GM03348 (cell line): ENCODE results near the gene PLCD3.

ENCODE experiments used
- DNase-seq: peaks from one replicate; pipeline ENCODE4 v3.0.0; 2012; ENCODE audit warnings: low spot score

The PLCD3 gene

GRCh38 chr17:45070001-45070400 lies 62.3 kb downstream of the PLCD3 start:
- no peak for DNase-seq

- no peak for DNase-seq
These were observed 64.7 kb downstream of the PLCD3 start for GRCh38 chr17:45067637-45068036.

DNA sequence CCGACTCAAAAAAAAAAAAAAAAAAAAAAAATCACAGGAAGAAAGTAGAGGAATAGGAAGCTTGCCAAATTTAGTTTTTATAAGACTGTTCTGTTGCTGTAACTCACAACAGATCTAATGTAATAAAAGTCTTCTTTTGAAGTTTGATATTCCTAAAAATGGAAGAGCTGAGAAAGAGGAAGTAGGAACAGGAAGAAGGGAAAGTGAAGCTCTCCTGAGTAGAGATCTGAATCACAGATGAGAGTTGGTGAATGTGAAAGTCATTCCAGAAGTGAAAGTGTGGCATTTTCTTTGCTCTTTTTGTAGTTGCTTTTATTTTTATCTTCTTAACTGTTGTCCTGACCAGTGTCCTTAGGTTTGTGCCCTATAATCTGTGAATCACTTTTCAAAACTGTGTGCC lies 69.1 kb downstream of the PLCD3 start:
- no peak for DNase-seq

GRCh38 chr17:45061606-45062205 lies 70.6 kb downstream of the PLCD3 start:
- peak; percentile 97 for DNase-seq

DNA sequence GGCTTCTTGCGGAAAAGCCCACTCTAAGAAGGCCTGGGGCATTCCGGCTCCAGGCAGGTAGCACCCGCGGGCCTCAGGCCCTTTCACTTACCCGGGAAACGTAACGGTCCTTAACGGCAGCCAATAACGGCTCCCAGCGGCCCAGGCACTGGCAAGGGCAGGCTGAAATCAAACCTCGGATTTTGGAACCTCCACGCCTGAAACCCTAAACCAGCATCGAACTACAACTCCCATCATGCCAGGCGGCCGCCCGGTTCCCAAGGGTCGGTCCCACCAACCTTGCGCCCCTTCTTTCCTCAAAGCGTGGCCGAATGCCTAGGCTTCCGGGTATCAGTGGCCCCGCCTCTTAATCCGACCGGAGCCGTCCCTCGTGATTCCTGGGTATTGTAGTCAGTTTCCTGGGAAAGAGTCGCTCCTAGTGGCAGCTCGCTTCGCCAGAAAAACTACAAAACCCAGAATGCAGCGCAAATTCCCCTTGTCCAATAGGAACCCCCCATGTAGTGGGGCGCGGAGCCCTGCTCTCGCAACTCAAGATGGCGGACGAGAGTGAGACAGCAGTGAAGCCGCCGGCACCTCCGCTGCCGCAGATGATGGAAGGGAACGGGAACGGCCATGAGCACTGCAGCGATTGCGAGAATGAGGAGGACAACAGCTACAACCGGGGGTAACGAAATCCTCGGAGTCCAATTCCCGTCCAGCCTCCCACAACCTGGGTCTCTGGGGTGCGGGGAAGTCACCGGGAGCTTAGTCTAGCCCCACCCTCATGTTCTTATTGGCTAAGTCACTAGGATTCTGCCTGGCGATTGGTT lies 71.3 kb downstream of the PLCD3 start, which contains the start of gene NMT1:
NMT1 (plus strand) TSS at position 521 of the 809 bp plus-strand sequence; CDS start at position 534, 13 bp downstream.
- DNase-seq = peak; percentile 95

- DNase-seq = no peak
These were observed 71.9 kb downstream of the PLCD3 start for GRCh38 chr17:45060382-45060796.
